Measurements from ENCODE around the gene METTL1.
"Not testable (repeated sequence)": the region's sequence is repeated elsewhere in the genome, so short reads cannot be mapped to it uniquely, and the experiment has no call there.

METTL1 gene

GRCh38 chr12:57721846-57722608 is 49.9 kb downstream of the METTL1 start:
- DNase-seq, result not testable (repeated sequence)

- no peak for DNase-seq
Observed at GRCh38 chr12:57720606-57721595, 51.0 kb downstream of the METTL1 start.

- no peak for DNase-seq
Observed at GRCh38 chr12:57719777-57720605, 51.9 kb downstream of the METTL1 start.

GRCh38 chr12:57718641-57719528 is 53.0 kb downstream of the METTL1 start:
- no peak for DNase-seq
